ENCODE data around the gene PPM1L. TPM values are rescaled to one million over a fixed set of nuclear protein-coding genes. Genes with fewer than 3 reads are reported as not detected.
A peak's percentile ranks its signal among the peaks of the same experiment; 100 is the strongest.

The PPM1L gene
- total and polyA plus RNA-seq, 2 experiments from 2014 or later, result 1.2 to 12.6 TPM

- Histone ChIP-seq H3K9me3 (ENCODE audit: low read depth) (no peaks in the 10 kb centered on the region), H3K27ac (no peak overlapping the region), H3K4me1 (ENCODE audit: low read depth) (peaks cover 28% of the 10 kb centered on the region), H3K27me3 (no peaks in the 10 kb centered on the region), H3K4me3 (no peak overlapping the region), H3K36me3 (no peaks in the 10 kb centered on the region)
- TF ChIP-seq CTCF (IDR thresholded peaks at IDR 0.05; ENCODE audit: low read depth, low read length), result no peak
- no peak for DNase-seq (ENCODE audit: low read depth in 1 of 2, low spot score in 1 of 2)
Observed at GRCh38 chr3:160797356-160797755, 41.3 kb downstream of the PPM1L start.

GRCh38 chr3:160801386-160802118 lies 45.5 kb downstream of the PPM1L start:
- TF ChIP-seq CTCF (IDR thresholded peaks at IDR 0.05; ENCODE audit: low read depth, low read length), result no peak
- peaks cover 15% of the 10 kb centered on the region for H3K4me1 ChIP-seq (ENCODE audit: low read depth)
- H3K27ac ChIP-seq, result no peak overlapping the region
- peak in 1 of 2 donors; percentile 40 for DNase-seq (ENCODE audit: low read depth in 1 of 2, low spot score in 1 of 2)
- no peaks in the 10 kb centered on the region for H3K36me3 ChIP-seq
- no peaks in the 10 kb centered on the region for H3K27me3 ChIP-seq
- H3K9me3 ChIP-seq (ENCODE audit: low read depth), result no peaks in the 10 kb centered on the region
- H3K4me3 ChIP-seq, result no peak overlapping the region

GRCh38 chr3:160804762-160805161 lies 48.7 kb downstream of the PPM1L start:
- no peak for TF ChIP-seq CTCF (IDR thresholded peaks at IDR 0.05; ENCODE audit: low read depth, low read length)
- H3K36me3 ChIP-seq, result no peaks in the 10 kb centered on the region
- no peak overlapping the region for H3K4me3 ChIP-seq
- no peaks in the 10 kb centered on the region for H3K27me3 ChIP-seq
- H3K9me3 ChIP-seq (ENCODE audit: low read depth), result no peaks in the 10 kb centered on the region
- H3K4me1 ChIP-seq (ENCODE audit: low read depth), result peaks cover 8% of the 10 kb centered on the region
- peak; percentile 7 to 24 for DNase-seq (ENCODE audit: low read depth in 1 of 2, low spot score in 1 of 2)
- H3K27ac ChIP-seq, result no peak overlapping the region

- Histone ChIP-seq H3K9me3 (ENCODE audit: low read depth) (no peaks in the 10 kb centered on the region), H3K4me1 (ENCODE audit: low read depth) (peaks cover 8% of the 10 kb centered on the region), H3K36me3 (no peaks in the 10 kb centered on the region), H3K4me3 (no peak overlapping the region), H3K27me3 (no peaks in the 10 kb centered on the region), H3K27ac (no peak overlapping the region)
- no peak for DNase-seq (ENCODE audit: low read depth in 1 of 2, low spot score in 1 of 2)
- no peak for TF ChIP-seq CTCF (IDR thresholded peaks at IDR 0.05; ENCODE audit: low read depth, low read length)
Observed at GRCh38 chr3:160806094-160806493, 50.1 kb downstream of the PPM1L start.

- no peaks in the 10 kb centered on the region for H3K27me3 ChIP-seq
- TF ChIP-seq CTCF (IDR thresholded peaks at IDR 0.05; ENCODE audit: low read depth, low read length), result no peak
- no peaks in the 10 kb centered on the region for H3K36me3 ChIP-seq
- H3K9me3 ChIP-seq (ENCODE audit: low read depth), result no peaks in the 10 kb centered on the region
- H3K27ac ChIP-seq, result no peak overlapping the region
- DNase-seq (ENCODE audit: low read depth in 1 of 2, low spot score in 1 of 2), result no peak
- H3K4me1 ChIP-seq (ENCODE audit: low read depth), result peaks cover 2% of the 10 kb centered on the region
- no peak overlapping the region for H3K4me3 ChIP-seq
Observed at GRCh38 chr3:160806686-160807085, 50.7 kb downstream of the PPM1L start.
